GM12878 (cell line): ENCODE data around the gene NUDT22. TPM values are rescaled to one million over a fixed set of nuclear protein-coding genes. Genes with fewer than 3 reads are reported as not detected.

Experiments
- ATAC-seq: fragments of 200-7000 bp; cut with Tn5 transposase; 3 replicates; pipeline ENCODE4 v1.9.1; 2020; ENCODE audit warnings: mild to moderate bottlenecking, moderate library complexity
- BruUV-seq: library from RNA; stranded (reverse); fragments of 400-500 nt; replicated peaks from 2 replicates; lab custom pipeline; 2021; lab: Mats Ljungman, UMichigan
- CTCF ChIA-PET: fragments of 300-600 bp; sonication (Branson Sonifier 250); formaldehyde crosslinking; extraction: SDS; loops from one replicate; lab custom pipeline; 2021; ENCODE audit warnings: inconsistent platforms; lab: Yijun Ruan, JAX
- POLR2A ChIA-PET: fragments of 350-600 bp; formaldehyde crosslinking; extraction: SDS; loops from one replicate; lab custom pipeline; 2021; ENCODE audit warnings: inconsistent platforms; lab: Charles Lee
- RAD21 ChIA-PET: fragments of 300-600 bp; sonication (Branson Sonifier 250); formaldehyde crosslinking; loops from one replicate; lab custom pipeline; 2023; ENCODE audit warnings: antibody characterized with exemption; ENCODE audit not compliant: unreplicated experiment; lab: Charles Lee
- SMC1A ChIA-PET: fragments of 300-600 bp; sonication (Branson Sonifier 250); formaldehyde crosslinking; loops from one replicate; lab custom pipeline; 2023; ENCODE audit not compliant: unreplicated experiment, uncharacterized antibody; lab: Charles Lee
- DNase-seq: peaks from one replicate; pipeline ENCODE4 v3.0.0-alpha.2; 2011; ENCODE audit warnings: low read depth, low spot score
- FAIRE-seq: peaks from 3 replicates; lab custom pipeline; 2011; peaks lifted over from hg19 to GRCh38; lab: Jason Lieb, UNC
- H2AFZ ChIP-seq: 2 replicates; pipeline ENCODE4 v1.6.0; 2011; ENCODE audit warnings: low read depth, low read length, control low read depth; ENCODE audit not compliant: control insufficient read depth
- H3K27ac ChIP-seq: 2 replicates; pipeline ENCODE4 v1.5.1; 2011; ENCODE audit warnings: control low read depth; ENCODE audit not compliant: control insufficient read depth, insufficient read depth
- H3K27me3 ChIP-seq, 2 experiments: replicated peaks in 1 of 2; 2 replicates each; pipeline versions ENCODE4 v1.6.0 to v1.6.1; 2011; ENCODE audit warnings: low read length in 1 of 2; ENCODE audit not compliant: control insufficient read depth in 2 of 2, insufficient read depth in 2 of 2
- H3K36me3 ChIP-seq, 2 experiments: 2 replicates each; pipeline ENCODE4 v1.5.1; 2011; ENCODE audit warnings: low read length in 1 of 2; ENCODE audit not compliant: control insufficient read depth in 2 of 2, insufficient read depth in 2 of 2
- H3K4me1 ChIP-seq: 2 replicates; pipeline ENCODE4 v1.6.1; 2011; ENCODE audit warnings: mild to moderate bottlenecking, low read length, moderate library complexity, mixed read lengths; ENCODE audit not compliant: control insufficient read depth, insufficient read depth
- H3K4me2 ChIP-seq: 2 replicates; pipeline ENCODE4 v1.6.0; 2011; ENCODE audit warnings: control low read depth; ENCODE audit not compliant: control insufficient read depth, insufficient read depth
- H3K4me3 ChIP-seq: fragments of 200-600 bp; sonication (generic); 2 replicates; pipeline ENCODE4 v1.5.1; 2016
- H3K79me2 ChIP-seq: 2 replicates; pipeline ENCODE4 v1.6.0; 2011; ENCODE audit warnings: low read length; ENCODE audit not compliant: control insufficient read depth, insufficient read depth
- H3K9ac ChIP-seq: 2 replicates; pipeline ENCODE4 v1.8.0; 2011; ENCODE audit warnings: low read length, control low read depth, mixed read lengths; ENCODE audit not compliant: control insufficient read depth, insufficient read depth
- H3K9me3 ChIP-seq: replicated peaks from 3 replicates; pipeline ENCODE4 v1.5.1; 2011; ENCODE audit warnings: mild to moderate bottlenecking, low read length; ENCODE audit not compliant: control insufficient read depth, insufficient read depth
- H4K20me1 ChIP-seq: 2 replicates; pipeline ENCODE4 v1.6.0; 2011; ENCODE audit not compliant: control insufficient read depth, insufficient read depth
- BRCA1 ChIP-seq: IDR thresholded peaks from 2 replicates; pipeline ENCODE4 v1.6.1; 2011; ENCODE audit warnings: low read depth, low read length, improper control_type of control experiment
- CEBPB ChIP-seq, 2 experiments: fragments of 150-350 bp in 1 of 2; IDR thresholded peaks; 2 replicates each; pipeline ENCODE4 v1.6.1; 2012 to 2014; ENCODE audit warnings: low read depth in 2 of 2, low read length in 2 of 2, borderline replicate concordance in 1 of 2, inconsistent platforms in 1 of 2
- CREM ChIP-seq: IDR thresholded peaks from 2 replicates; pipeline ENCODE4 v1.6.1; 2014; ENCODE audit warnings: antibody characterized with exemption, low read depth
- FOXK2 ChIP-seq: fragments of 450-650 bp; IDR thresholded peaks from 2 replicates; pipeline ENCODE4 v1.6.1; 2017; ENCODE audit warnings: mild to moderate bottlenecking, moderate library complexity
- GABPA ChIP-seq: IDR thresholded peaks from 2 replicates; pipeline ENCODE4 v1.6.1; 2014; ENCODE audit warnings: antibody characterized with exemption, low read depth, mild to moderate bottlenecking, inconsistent platforms
- IKZF1 ChIP-seq: fragments of 450-650 bp; conservative IDR thresholded peaks from 2 replicates; pipeline ENCODE4 v1.6.1; 2017; ENCODE audit warnings: antibody characterized with exemption, mild to moderate bottlenecking
- NRF1 ChIP-seq: conservative IDR thresholded peaks from 2 replicates; pipeline ENCODE4 v1.6.1; 2011; ENCODE audit warnings: mild to moderate bottlenecking, low read depth, low read length, improper control_type of control experiment
- PKNOX1 ChIP-seq: fragments of 450-650 bp; IDR thresholded peaks from 2 replicates; pipeline ENCODE4 v1.6.1; 2016; ENCODE audit warnings: mild to moderate bottlenecking
- RB1 ChIP-seq: fragments of 450-650 bp; formaldehyde crosslinking; IDR thresholded peaks from 2 replicates; pipeline ENCODE4 v1.6.1; 2017; ENCODE audit warnings: mild to moderate bottlenecking, borderline replicate concordance
- RFX5 ChIP-seq: IDR thresholded peaks from 2 replicates; pipeline ENCODE4 v1.6.1; 2011; ENCODE audit warnings: low read depth, low read length, improper control_type of control experiment
- ZBED1 ChIP-seq: IDR thresholded peaks from 2 replicates; pipeline ENCODE4 v1.6.1; 2016; ENCODE audit warnings: borderline replicate concordance
- WGBS: methylation state at CpG from one replicate; pipeline ENCODE4 v1.1.6; 2016; ENCODE audit warnings: low lambda C conversion rate; ENCODE audit not compliant: insufficient replicate concordance, insufficient coverage; ENCODE audit errors: missing lambda C conversion rate; 5-methylcytosine and 5-hydroxymethylcytosine counted together
- in situ Hi-C: fragments of 300-500 bp; cut with MboI; formaldehyde crosslinking; loops from 9 replicates; pipeline ENCODE4 v1.14.3; 2018; ENCODE audit warnings: mixed read lengths
- intact Hi-C: fragments of 100-400 bp; cut with micrococcal nuclease; formaldehyde crosslinking; loops from one replicate; pipeline ENCODE4 v1.14.2; 2022; ENCODE audit not compliant: unreplicated experiment
- polyA plus RNA-seq, 11 experiments: library from polyadenylated mRNA; depleted of rRNA in 4 of 11; unstranded in 6 of 11; stranded (reverse) in 5 of 11; fragments of >200 nt; fragmentation: Nextera tagmentation in 4 of 11; fragmentation: Illumina TruSeq in 1 of 11; extraction: Ambion mirVana in 4 of 11; extraction: Trizol in 1 of 11; gene quantifications; 1 replicate in 1 of 11; 2 replicates in 10 of 11; pipeline versions ENCODE4 v1.2.1 to v1.2.3, GENCODE V29; 2011 to 2016; ENCODE audit warnings: inconsistent platforms in 2 of 11, missing spikeins in 2 of 11, low read depth in 1 of 11
- total RNA-seq, 4 experiments: library from RNA; depleted of rRNA in 3 of 4; stranded (reverse); fragments of >200 nt in 3 of 4; fragmentation: Illumina TruSeq in 1 of 4; extraction: Trizol in 1 of 4; gene quantifications; 2 replicates each; pipeline versions ENCODE4 v1.2.1 to v1.2.3, GENCODE V29; 2013 to 2021
- TF ChIP-seq, protein P1 (sequence below): IDR thresholded peaks from 2 replicates; pipeline ENCODE4 v1.6.1; 2011; ENCODE audit warnings: low read depth, low read length, improper control_type of control experiment, borderline replicate concordance
- TF ChIP-seq, protein P2 (sequence below): fragments of 450-650 bp; IDR thresholded peaks from 2 replicates; pipeline ENCODE4 v1.6.1; 2018; ENCODE audit warnings: mild to moderate bottlenecking, low read depth, moderate library complexity; ENCODE audit not compliant: partially characterized antibody

The NUDT22 gene
- total and polyA plus RNA-seq, 10 of the 15 experiments (the other 5 are each of a cell fraction or from before 2014, with no cell fraction given), result 6.7 to 115 (median 64.7) TPM

GRCh38 chr11:64278576-64279190 is 52.6 kb downstream of the NUDT22 start:
- ChIA-PET POLR2A (interaction anchor here (0.6 to 0.7 kb wide), 2 partner anchors 38 to 1056 kb away, joined by 3 to 6 read pairs; partner anchors contain the start of gene FKBP2), CTCF (interaction anchor here (0.6 to 3.5 kb wide), 4 partner anchors 22 to 177 kb away, joined by 3 to 10 read pairs (median 4); no protein-coding TSS in a partner anchor), RAD21 (no interaction called here), SMC1A (interaction anchor here (0.6 to 1.8 kb wide), 3 partner anchors 9 to 432 kb away, joined by 3 to 7 read pairs (median 3); no protein-coding TSS in a partner anchor)
- TF ChIP-seq, protein P1, sequence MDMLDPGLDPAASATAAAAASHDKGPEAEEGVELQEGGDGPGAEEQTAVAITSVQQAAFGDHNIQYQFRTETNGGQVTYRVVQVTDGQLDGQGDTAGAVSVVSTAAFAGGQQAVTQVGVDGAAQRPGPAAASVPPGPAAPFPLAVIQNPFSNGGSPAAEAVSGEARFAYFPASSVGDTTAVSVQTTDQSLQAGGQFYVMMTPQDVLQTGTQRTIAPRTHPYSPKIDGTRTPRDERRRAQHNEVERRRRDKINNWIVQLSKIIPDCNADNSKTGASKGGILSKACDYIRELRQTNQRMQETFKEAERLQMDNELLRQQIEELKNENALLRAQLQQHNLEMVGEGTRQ, result no peak
- TF ChIP-seq RFX5 (no peak), RB1 (no peak), CEBPB (IDR thresholded peaks at IDR 0.05; ENCODE audit: borderline replicate concordance in 1 of 2, low read depth in 2 of 2, low read length in 2 of 2) (no peak), BRCA1 (no peak), ZBED1 (no peak), IKZF1 (no peak), GABPA (no peak), PKNOX1 (no peak), CREM (no peak), NRF1 (no peak), FOXK2 (no peak)
- TF ChIP-seq, protein P2, sequence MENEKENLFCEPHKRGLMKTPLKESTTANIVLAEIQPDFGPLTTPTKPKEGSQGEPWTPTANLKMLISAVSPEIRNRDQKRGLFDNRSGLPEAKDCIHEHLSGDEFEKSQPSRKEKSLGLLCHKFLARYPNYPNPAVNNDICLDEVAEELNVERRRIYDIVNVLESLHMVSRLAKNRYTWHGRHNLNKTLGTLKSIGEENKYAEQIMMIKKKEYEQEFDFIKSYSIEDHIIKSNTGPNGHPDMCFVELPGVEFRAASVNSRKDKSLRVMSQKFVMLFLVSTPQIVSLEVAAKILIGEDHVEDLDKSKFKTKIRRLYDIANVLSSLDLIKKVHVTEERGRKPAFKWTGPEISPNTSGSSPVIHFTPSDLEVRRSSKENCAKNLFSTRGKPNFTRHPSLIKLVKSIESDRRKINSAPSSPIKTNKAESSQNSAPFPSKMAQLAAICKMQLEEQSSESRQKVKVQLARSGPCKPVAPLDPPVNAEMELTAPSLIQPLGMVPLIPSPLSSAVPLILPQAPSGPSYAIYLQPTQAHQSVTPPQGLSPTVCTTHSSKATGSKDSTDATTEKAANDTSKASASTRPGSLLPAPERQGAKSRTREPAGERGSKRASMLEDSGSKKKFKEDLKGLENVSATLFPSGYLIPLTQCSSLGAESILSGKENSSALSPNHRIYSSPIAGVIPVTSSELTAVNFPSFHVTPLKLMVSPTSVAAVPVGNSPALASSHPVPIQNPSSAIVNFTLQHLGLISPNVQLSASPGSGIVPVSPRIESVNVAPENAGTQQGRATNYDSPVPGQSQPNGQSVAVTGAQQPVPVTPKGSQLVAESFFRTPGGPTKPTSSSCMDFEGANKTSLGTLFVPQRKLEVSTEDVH, result no peak
- ATAC-seq (no peak; the same call in 2 of the 3 replicates), FAIRE-seq (no peak), DNase-seq (no peak)
- in situ Hi-C loops (no loop called here), intact Hi-C loops (no loop called here)
- no peak overlapping the region for H3K9ac ChIP-seq
- H3K4me1 ChIP-seq, result no peaks in the 10 kb centered on the region
- no peak overlapping the region for H3K27ac ChIP-seq
- H3K9me3 ChIP-seq, result no peaks in the 10 kb centered on the region
- H3K79me2 ChIP-seq, result peaks cover 3% of the 10 kb centered on the region; the same call in 1 of the 2 replicates
- no peak overlapping the region for H3K4me3 ChIP-seq
- no peak overlapping the region for H3K4me2 ChIP-seq
- H2AFZ ChIP-seq, result no peak overlapping the region
- no peaks in the 10 kb centered on the region; the same call in 1 of the 2 replicates for H4K20me1 ChIP-seq
- no peaks in the 10 kb centered on the region for H3K27me3 ChIP-seq
- 83% methylated on average over 8 of the region's 8 CpGs for WGBS
- peaks cover 0 to 3% of the 10 kb centered on the region in 2 experiments; a peak in 1 of 4 replicates for H3K36me3 ChIP-seq
- BruUV-seq, result TSS peak; percentile 33
